Measurements from ENCODE around the gene SLC24A4. TPM values are rescaled to one million over a fixed set of nuclear protein-coding genes. Genes with fewer than 3 reads are reported as not detected.

The SLC24A4 gene
- total RNA-seq, 4 donors from 2014 or later, result 0.35 to 0.49 TPM; not detected in 2

GRCh38 chr14:92362781-92363235, 39.8 kb downstream of the SLC24A4 start:
- TF ChIP-seq, protein P1, sequence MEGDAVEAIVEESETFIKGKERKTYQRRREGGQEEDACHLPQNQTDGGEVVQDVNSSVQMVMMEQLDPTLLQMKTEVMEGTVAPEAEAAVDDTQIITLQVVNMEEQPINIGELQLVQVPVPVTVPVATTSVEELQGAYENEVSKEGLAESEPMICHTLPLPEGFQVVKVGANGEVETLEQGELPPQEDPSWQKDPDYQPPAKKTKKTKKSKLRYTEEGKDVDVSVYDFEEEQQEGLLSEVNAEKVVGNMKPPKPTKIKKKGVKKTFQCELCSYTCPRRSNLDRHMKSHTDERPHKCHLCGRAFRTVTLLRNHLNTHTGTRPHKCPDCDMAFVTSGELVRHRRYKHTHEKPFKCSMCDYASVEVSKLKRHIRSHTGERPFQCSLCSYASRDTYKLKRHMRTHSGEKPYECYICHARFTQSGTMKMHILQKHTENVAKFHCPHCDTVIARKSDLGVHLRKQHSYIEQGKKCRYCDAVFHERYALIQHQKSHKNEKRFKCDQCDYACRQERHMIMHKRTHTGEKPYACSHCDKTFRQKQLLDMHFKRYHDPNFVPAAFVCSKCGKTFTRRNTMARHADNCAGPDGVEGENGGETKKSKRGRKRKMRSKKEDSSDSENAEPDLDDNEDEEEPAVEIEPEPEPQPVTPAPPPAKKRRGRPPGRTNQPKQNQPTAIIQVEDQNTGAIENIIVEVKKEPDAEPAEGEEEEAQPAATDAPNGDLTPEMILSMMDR (IDR thresholded peaks at IDR 0.05), result no peak
- no peak for TF ChIP-seq POLR2A (IDR thresholded peaks at IDR 0.05)
- peak in 1 of 2 donors; percentile 25 for DNase-seq
- intact Hi-C loops (cut with DNase I; ENCODE audit: low total_unique reads), result no loop called here

GRCh38 chr14:92366237-92366636, 43.3 kb downstream of the SLC24A4 start:
- H3K27me3 ChIP-seq, result no peaks in the 10 kb centered on the region
- TF ChIP-seq, protein P1 (IDR thresholded peaks at IDR 0.05), result no peak
- no peak for TF ChIP-seq POLR2A (IDR thresholded peaks at IDR 0.05)
- H3K4me3 ChIP-seq, result no peak overlapping the region
- H3K9me3 ChIP-seq, result no peaks in the 10 kb centered on the region
- H3K27ac ChIP-seq, result no peak overlapping the region
- intact Hi-C loops (cut with DNase I; ENCODE audit: low total_unique reads), result no loop called here
- no peak for DNase-seq
- H3K4me1 ChIP-seq, result no peaks in the 10 kb centered on the region
- no peaks in the 10 kb centered on the region for H3K36me3 ChIP-seq

More at GRCh38 chr14:92362781-92363235, 39.8 kb downstream of the SLC24A4 start:
- Histone ChIP-seq H3K27me3 (no peaks in the 10 kb centered on the region), H3K27ac (no peak overlapping the region), H3K36me3 (no peaks in the 10 kb centered on the region), H3K4me1 (no peaks in the 10 kb centered on the region), H3K4me3 (no peak overlapping the region), H3K9me3 (no peaks in the 10 kb centered on the region)

DNA sequence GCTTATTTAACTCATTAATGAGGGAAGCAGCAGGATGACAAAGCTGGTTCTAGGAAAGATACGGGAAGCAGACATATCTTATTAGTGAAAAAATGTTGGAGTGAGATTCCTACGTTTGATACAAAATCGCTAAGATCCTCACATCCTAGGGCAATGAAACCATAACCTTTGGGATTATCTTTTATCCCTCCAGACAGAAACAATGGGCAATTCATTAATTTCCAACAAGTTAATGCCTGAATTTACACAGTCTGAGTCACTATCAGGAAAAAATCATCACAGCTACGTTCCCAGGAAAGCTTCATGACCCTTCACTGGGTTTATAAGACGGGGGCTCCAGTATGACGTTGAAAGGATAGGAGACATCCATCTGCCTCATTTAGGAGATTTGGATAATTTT, 45.0 kb downstream of the SLC24A4 start:
- intact Hi-C loops (cut with DNase I; ENCODE audit: low total_unique reads), result no loop called here
- no peaks in the 10 kb centered on the region for H3K36me3 ChIP-seq
- no peak overlapping the region for H3K27ac ChIP-seq
- no peaks in the 10 kb centered on the region for H3K4me1 ChIP-seq
- no peak for TF ChIP-seq POLR2A (IDR thresholded peaks at IDR 0.05)
- TF ChIP-seq, protein P1 (IDR thresholded peaks at IDR 0.05), result no peak
- H3K9me3 ChIP-seq, result no peaks in the 10 kb centered on the region
- no peaks in the 10 kb centered on the region for H3K27me3 ChIP-seq
- H3K4me3 ChIP-seq, result no peak overlapping the region
- no peak for DNase-seq

GRCh38 chr14:92369097-92369496, 46.1 kb downstream of the SLC24A4 start:
- H3K27me3 ChIP-seq, result no peaks in the 10 kb centered on the region
- DNase-seq, result no peak
- no peaks in the 10 kb centered on the region for H3K9me3 ChIP-seq
- no peaks in the 10 kb centered on the region for H3K4me1 ChIP-seq
- no peak overlapping the region for H3K27ac ChIP-seq
- intact Hi-C loops (cut with DNase I; ENCODE audit: low total_unique reads), result no loop called here
- H3K4me3 ChIP-seq, result no peak overlapping the region
- no peaks in the 10 kb centered on the region for H3K36me3 ChIP-seq
- no peak for TF ChIP-seq POLR2A (IDR thresholded peaks at IDR 0.05)
- TF ChIP-seq, protein P1 (IDR thresholded peaks at IDR 0.05), result no peak

DNA sequence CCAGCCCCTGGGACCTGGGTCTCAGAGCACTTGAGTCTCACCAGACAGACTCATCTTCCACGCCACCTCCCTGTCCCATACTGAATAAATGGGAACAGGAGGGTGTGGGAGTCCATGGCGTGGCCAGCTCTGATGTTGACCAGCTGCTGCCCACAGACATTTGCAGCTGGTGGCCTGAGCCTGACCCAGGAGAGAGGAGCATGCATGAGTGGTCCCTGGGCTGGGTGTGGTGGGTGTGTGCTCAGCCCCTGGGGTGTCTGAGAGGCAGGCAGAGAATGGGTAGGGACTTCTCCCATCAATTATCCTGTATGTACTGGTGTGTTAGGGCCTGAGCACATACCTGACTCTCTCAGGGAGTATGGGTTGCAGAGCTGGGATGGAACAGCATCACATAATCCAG, 49.3 kb downstream of the SLC24A4 start:
- no peak for DNase-seq
- intact Hi-C loops (cut with DNase I; ENCODE audit: low total_unique reads), result no loop called here
- Histone ChIP-seq H3K36me3 (no peaks in the 10 kb centered on the region), H3K27me3 (no peaks in the 10 kb centered on the region), H3K4me3 (no peak overlapping the region), H3K27ac (no peak overlapping the region), H3K9me3 (no peaks in the 10 kb centered on the region), H3K4me1 (no peaks in the 10 kb centered on the region)
- TF ChIP-seq, protein P1 (IDR thresholded peaks at IDR 0.05), result no peak
- no peak for TF ChIP-seq POLR2A (IDR thresholded peaks at IDR 0.05)

Measured in uterus (tissue), 4 donors.